ENCODE measurements around the gene ACTR8. TPM values are rescaled to one million over a fixed set of nuclear protein-coding genes. Genes with fewer than 3 reads are reported as not detected.
A peak's percentile ranks its signal among the peaks of the same experiment; 100 is the strongest.

ACTR8 gene
- polyA plus RNA-seq, 1 experiment = 33.0 TPM

DNA sequence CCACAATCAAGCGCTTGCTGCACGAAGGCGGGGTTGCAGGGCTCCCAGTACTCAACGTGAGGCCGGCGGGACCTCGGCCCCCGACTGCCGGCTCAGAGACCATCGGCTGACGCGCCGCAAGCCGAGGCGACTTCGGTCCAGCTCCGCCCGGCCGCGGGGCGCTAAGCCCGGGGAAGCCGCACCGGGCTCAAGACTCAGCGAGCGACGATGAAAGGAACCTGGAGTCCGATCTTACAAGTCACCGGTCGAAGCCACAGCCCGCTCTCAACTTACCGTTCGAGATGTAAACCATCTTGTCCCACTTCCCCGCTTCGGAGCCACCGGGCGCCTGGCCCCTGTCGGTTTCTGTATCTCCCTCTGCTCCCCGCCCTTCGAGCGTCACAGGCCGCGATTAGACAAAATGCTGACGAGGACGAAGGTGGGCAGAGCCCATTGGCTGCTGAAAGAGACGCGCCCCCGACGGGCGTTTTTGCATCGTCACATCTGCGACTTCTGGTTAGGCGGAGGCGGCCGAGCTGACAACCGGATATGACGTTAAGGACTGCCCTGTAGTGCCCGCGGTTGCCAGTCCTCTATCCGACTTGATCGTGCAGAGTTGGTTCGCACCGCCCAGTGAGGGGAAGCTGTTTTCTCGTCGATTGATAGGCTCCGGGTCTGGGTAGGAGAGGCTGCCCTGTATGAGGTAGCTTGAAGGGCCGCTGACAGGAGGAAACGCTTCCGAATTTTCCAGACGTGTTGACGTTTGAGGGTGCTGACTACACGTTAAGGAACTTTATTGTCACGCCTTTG lies 9.7 kb upstream of the ACTR8 start, which contains the start of gene SELENOK:
Gene SELENOK (minus strand): TSS at position 363 of the 789 bp plus-strand sequence.
- Histone ChIP-seq H3K4me3 (ENCODE audit: low read depth, low read length) (peak within 1 kb of the TSS; percentile 84), H3K36me3 (ENCODE audit: control insufficient read depth, insufficient read depth, low read length) (no peaks in the 10 kb centered on the region), H3K27me3 (ENCODE audit: control insufficient read depth, insufficient read depth, low read length) (peaks cover 4% of the 10 kb centered on the region; the same call in 1 of the 2 replicates)
- ChIA-PET POLR2A (interaction anchor here (0.6 kb wide), 1 partner anchor 45 kb away, joined by 9 read pairs; no protein-coding TSS in a partner anchor), CTCF (interaction anchor here (0.6 kb wide), 1 partner anchor 30 kb away, joined by 3 read pairs; no protein-coding TSS in a partner anchor)
- TF ChIP-seq, protein P1, sequence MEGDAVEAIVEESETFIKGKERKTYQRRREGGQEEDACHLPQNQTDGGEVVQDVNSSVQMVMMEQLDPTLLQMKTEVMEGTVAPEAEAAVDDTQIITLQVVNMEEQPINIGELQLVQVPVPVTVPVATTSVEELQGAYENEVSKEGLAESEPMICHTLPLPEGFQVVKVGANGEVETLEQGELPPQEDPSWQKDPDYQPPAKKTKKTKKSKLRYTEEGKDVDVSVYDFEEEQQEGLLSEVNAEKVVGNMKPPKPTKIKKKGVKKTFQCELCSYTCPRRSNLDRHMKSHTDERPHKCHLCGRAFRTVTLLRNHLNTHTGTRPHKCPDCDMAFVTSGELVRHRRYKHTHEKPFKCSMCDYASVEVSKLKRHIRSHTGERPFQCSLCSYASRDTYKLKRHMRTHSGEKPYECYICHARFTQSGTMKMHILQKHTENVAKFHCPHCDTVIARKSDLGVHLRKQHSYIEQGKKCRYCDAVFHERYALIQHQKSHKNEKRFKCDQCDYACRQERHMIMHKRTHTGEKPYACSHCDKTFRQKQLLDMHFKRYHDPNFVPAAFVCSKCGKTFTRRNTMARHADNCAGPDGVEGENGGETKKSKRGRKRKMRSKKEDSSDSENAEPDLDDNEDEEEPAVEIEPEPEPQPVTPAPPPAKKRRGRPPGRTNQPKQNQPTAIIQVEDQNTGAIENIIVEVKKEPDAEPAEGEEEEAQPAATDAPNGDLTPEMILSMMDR (IDR thresholded peaks at IDR 0.05; ENCODE audit: insufficient read depth, low read depth, low read length) = no peak
- DNase-seq (ENCODE audit: low read depth) = peak; percentile 92

DNA sequence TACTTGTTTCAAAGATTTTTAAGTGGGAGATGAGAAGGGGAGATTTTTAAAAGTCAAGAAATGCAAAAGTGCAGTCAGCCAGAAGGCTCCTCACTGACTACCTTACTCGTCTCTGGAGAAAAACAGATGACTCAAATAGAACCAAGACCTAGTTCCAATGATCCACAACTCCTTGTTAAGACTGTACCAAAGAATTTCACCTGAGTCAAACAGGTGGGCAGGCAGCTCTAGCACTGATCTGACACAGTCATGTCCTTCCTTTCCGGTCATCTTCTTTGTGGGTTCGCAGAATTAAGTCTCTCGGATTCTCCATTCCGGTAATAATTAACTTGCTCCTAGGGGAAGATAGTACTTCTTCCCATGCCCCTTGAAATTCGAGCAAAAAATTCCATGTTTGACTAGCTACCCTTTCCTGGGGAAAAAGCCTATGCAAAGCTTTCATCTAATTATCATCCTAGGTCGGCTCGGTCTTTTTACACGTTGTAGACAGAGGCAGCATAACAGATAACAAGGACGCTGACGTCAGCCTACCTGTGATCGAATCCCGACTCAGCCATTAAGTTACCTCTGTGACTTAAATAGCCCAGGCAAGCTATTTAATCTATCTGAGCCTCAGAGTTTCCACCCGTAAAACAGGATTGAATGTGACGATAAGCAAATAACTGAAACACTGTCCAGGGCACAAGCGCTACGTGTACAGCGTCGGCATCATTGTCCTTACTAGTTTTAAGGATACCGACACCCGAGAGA lies 8.9 kb upstream of the ACTR8 start:
- H3K27me3 ChIP-seq (ENCODE audit: control insufficient read depth, insufficient read depth, low read length) = peaks cover 2% of the 10 kb centered on the region; the same call in 1 of the 2 replicates
- TF ChIP-seq, protein P1 (IDR thresholded peaks at IDR 0.05; ENCODE audit: insufficient read depth, low read depth, low read length) = no peak
- no peaks in the 10 kb centered on the region for H3K36me3 ChIP-seq (ENCODE audit: control insufficient read depth, insufficient read depth, low read length)
- CTCF ChIA-PET = interaction anchor here (0.5 to 0.6 kb wide), 2 partner anchors 31 to 975 kb away, joined by 3 read pairs; no protein-coding TSS in a partner anchor
- DNase-seq (ENCODE audit: low read depth) = no peak
- peak overlapping the region; percentile 84 for H3K4me3 ChIP-seq (ENCODE audit: low read depth, low read length)
- POLR2A ChIA-PET = no interaction called here

DNA sequence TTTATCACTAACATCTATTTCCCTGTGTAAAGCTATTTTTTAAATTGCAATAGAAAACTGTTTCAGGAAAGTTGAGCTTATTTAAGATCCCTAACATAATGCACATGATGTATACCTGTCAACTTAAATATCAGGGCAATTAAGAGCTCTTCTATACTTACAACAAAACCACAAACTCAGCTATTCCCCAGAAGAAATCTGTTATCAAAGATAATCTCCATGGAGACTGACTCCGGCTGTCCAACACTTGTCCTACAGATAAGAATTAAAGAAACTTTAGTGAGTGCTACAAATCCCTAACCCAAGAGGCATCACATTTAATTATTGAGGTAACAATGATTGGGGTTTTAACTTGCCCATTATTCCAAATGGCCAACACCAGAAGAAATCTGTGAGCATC lies 6.3 kb upstream of the ACTR8 start:
- ChIA-PET CTCF (no interaction called here), POLR2A (no interaction called here)
- no peak for DNase-seq (ENCODE audit: low read depth)
- peaks cover 5% of the 10 kb centered on the region for H3K36me3 ChIP-seq (ENCODE audit: control insufficient read depth, insufficient read depth, low read length)
- H3K27me3 ChIP-seq (ENCODE audit: control insufficient read depth, insufficient read depth, low read length) = no peaks in the 10 kb centered on the region
- no peak overlapping the region for H3K4me3 ChIP-seq (ENCODE audit: low read depth, low read length)
- TF ChIP-seq, protein P1 (IDR thresholded peaks at IDR 0.05; ENCODE audit: insufficient read depth, low read depth, low read length) = no peak

DNA sequence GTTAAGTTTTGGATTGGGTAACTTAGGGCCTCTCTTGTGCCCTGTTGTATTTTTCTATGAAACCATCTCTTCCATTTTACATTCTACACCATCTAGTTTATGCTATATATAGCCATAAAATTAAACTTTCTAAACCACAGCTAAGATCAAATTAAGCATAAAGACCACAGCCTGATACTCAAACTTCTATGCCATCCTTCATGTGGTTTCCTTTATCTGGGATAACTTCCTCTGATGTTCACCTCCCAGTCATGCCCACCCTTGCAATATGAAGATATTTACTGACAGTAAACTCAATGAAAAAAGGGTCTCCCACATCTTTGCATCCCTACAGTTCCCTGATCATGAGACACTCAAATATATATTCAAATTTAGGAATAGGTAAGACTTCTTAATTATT lies 5.5 kb upstream of the ACTR8 start:
- ChIA-PET POLR2A (no interaction called here), CTCF (no interaction called here)
- H3K4me3 ChIP-seq (ENCODE audit: low read depth, low read length) = no peak overlapping the region
- no peaks in the 10 kb centered on the region for H3K27me3 ChIP-seq (ENCODE audit: control insufficient read depth, insufficient read depth, low read length)
- H3K36me3 ChIP-seq (ENCODE audit: control insufficient read depth, insufficient read depth, low read length) = peaks cover 5% of the 10 kb centered on the region
- DNase-seq (ENCODE audit: low read depth) = no peak
- TF ChIP-seq, protein P1 (IDR thresholded peaks at IDR 0.05; ENCODE audit: insufficient read depth, low read depth, low read length) = no peak

DNA sequence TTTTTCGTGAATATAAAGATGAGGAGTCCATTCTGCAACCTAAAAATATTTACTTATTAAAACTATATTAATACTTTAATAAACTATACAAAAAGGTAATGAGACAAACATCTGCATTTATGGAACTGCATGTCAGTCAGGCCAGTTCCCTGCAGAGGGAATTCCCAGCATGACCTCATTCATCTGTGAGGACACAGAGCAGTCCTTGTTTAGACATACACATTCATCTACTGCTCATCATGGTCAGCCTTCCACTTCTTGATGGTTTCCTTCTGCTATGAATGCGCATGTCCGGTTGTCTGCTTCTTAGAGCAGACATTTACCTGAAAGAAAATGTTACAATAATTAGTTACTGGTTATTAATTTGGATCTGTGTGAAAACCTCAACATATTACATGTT lies 3.3 kb upstream of the ACTR8 start:
- Histone ChIP-seq H3K36me3 (ENCODE audit: control insufficient read depth, insufficient read depth, low read length) (peaks cover 6% of the 10 kb centered on the region), H3K4me3 (ENCODE audit: low read depth, low read length) (no peak overlapping the region), H3K27me3 (ENCODE audit: control insufficient read depth, insufficient read depth, low read length) (no peaks in the 10 kb centered on the region)
- TF ChIP-seq, protein P1 (IDR thresholded peaks at IDR 0.05; ENCODE audit: insufficient read depth, low read depth, low read length) = no peak
- DNase-seq (ENCODE audit: low read depth) = no peak
- ChIA-PET CTCF (no interaction called here), POLR2A (no interaction called here)
